Mammary epithelial cell (primary cell): ENCODE results near the gene CBFA2T3.

Experiments
- EZH2 ChIP-seq: IDR thresholded peaks from 2 replicates; pipeline ENCODE4 v1.6.1; 2012; ENCODE audit warnings: low read length, inconsistent platforms, borderline replicate concordance
- TF ChIP-seq, protein P1 (sequence below), 2 donors: IDR thresholded peaks in 1 of 2; conservative IDR thresholded peaks in 1 of 2; 2 replicates each; pipeline ENCODE4 v1.5.1; 2011 to 2012; ENCODE audit warnings: inconsistent platforms in 2 of 2, low read length in 2 of 2, mild to moderate bottlenecking in 2 of 2, control low read depth in 1 of 2, low read depth in 1 of 2; ENCODE audit not compliant: insufficient read depth in 1 of 2; ENCODE audit errors: extremely low read depth in 1 of 2

DNA sequence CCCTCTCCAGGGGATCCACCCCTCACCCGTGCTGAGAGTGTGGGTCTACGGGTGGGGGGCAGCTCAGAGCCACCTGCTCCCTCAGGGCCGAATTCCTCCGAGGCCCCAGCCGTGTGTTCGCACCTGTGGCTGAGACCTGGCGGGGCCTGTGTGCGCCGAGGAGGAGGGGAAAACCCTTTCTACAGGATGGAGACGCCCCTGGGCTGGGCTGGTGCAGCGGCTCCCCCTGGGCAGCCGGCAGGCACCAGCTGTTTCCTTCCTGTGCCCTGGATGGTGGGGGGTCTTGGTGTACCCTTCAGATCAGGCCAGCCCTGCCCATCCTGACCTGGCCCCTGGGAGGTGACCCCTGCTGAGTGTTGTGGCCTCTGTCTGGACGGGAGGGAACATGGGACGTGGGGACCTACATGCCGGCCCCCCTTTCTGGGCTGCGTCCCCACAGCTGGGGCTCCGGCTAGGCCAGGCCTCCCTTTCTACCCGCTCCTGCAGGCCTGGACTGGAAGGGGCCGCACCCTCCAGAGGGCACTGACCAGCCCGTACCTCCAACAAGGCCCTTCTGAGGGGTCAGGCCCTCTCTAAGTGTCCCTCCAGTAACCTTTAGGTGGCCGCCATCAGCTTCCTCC, 82.2 kb downstream of the CBFA2T3 start:
- TF ChIP-seq, protein P1, sequence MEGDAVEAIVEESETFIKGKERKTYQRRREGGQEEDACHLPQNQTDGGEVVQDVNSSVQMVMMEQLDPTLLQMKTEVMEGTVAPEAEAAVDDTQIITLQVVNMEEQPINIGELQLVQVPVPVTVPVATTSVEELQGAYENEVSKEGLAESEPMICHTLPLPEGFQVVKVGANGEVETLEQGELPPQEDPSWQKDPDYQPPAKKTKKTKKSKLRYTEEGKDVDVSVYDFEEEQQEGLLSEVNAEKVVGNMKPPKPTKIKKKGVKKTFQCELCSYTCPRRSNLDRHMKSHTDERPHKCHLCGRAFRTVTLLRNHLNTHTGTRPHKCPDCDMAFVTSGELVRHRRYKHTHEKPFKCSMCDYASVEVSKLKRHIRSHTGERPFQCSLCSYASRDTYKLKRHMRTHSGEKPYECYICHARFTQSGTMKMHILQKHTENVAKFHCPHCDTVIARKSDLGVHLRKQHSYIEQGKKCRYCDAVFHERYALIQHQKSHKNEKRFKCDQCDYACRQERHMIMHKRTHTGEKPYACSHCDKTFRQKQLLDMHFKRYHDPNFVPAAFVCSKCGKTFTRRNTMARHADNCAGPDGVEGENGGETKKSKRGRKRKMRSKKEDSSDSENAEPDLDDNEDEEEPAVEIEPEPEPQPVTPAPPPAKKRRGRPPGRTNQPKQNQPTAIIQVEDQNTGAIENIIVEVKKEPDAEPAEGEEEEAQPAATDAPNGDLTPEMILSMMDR (conservative IDR thresholded peaks at IDR 0.05 in 1 of 2, IDR thresholded peaks at IDR 0.05 in 1 of 2; ENCODE audit: extremely low read depth in 1 of 2, insufficient read depth in 1 of 2, low read depth in 1 of 2, low read length in 2 of 2): no peak
- TF ChIP-seq EZH2: no peak
